Measurements from ENCODE around the gene IPCEF1. TPM values are rescaled to one million over a fixed set of nuclear protein-coding genes. Genes with fewer than 3 reads are reported as not detected.

The IPCEF1 gene
- total RNA-seq, 2 donors from 2014 or later: 0.51 to 0.93 TPM

DNA sequence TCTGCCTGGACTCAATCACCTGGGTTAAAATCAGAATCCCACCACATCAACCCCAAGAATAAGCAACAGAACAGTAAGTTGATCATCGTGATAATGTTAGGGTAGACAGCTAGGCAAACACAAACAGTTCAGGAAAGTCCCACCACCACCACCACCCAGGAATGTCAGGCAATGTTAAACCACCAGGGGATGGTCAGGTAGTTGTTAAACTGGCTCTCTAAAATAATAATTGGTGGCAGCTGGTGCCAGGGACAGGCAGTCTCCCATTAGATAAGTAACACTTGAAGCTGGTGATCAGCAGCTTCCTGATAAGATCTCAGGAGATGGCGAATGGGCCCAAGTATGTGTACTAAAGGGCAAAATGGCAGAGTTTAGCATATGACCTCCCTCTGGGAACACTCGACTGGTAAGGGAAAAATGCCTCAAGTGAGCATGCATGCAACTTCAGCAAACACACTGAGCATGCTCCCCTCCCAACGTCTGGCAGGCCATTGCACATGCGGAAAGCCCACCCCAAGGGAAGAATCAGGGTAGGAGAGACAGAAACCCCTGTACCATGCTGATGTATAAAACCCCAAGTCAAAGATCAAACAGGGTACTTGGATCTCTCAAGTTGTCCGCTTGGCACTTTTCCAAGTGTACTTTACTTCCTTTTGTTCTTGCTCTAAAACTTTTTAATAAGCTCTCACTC lies 66.6 kb downstream of the IPCEF1 start:
- H3K4me3 ChIP-seq: no peak overlapping the region
- DNase-seq (ENCODE audit: low spot score): no peak
- no peaks in the 10 kb centered on the region for H3K36me3 ChIP-seq
- H3K27me3 ChIP-seq: no peaks in the 10 kb centered on the region
- TF ChIP-seq, protein P1, sequence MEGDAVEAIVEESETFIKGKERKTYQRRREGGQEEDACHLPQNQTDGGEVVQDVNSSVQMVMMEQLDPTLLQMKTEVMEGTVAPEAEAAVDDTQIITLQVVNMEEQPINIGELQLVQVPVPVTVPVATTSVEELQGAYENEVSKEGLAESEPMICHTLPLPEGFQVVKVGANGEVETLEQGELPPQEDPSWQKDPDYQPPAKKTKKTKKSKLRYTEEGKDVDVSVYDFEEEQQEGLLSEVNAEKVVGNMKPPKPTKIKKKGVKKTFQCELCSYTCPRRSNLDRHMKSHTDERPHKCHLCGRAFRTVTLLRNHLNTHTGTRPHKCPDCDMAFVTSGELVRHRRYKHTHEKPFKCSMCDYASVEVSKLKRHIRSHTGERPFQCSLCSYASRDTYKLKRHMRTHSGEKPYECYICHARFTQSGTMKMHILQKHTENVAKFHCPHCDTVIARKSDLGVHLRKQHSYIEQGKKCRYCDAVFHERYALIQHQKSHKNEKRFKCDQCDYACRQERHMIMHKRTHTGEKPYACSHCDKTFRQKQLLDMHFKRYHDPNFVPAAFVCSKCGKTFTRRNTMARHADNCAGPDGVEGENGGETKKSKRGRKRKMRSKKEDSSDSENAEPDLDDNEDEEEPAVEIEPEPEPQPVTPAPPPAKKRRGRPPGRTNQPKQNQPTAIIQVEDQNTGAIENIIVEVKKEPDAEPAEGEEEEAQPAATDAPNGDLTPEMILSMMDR (IDR thresholded peaks at IDR 0.05): no peak
- no peak overlapping the region for H3K27ac ChIP-seq
- H3K4me1 ChIP-seq: no peaks in the 10 kb centered on the region
- H3K9me3 ChIP-seq: no peaks in the 10 kb centered on the region

GRCh38 chr6:154285826-154286225 lies 70.8 kb downstream of the IPCEF1 start:
- Histone ChIP-seq H3K27me3 (no peaks in the 10 kb centered on the region), H3K4me3 (no peak overlapping the region), H3K36me3 (no peaks in the 10 kb centered on the region), H3K4me1 (no peaks in the 10 kb centered on the region), H3K27ac (no peak overlapping the region), H3K9me3 (peaks cover 0 to 4% of the 10 kb centered on the region in 2 donors)
- no peak for DNase-seq (ENCODE audit: low spot score)
- TF ChIP-seq, protein P1 (IDR thresholded peaks at IDR 0.05): no peak

DNA sequence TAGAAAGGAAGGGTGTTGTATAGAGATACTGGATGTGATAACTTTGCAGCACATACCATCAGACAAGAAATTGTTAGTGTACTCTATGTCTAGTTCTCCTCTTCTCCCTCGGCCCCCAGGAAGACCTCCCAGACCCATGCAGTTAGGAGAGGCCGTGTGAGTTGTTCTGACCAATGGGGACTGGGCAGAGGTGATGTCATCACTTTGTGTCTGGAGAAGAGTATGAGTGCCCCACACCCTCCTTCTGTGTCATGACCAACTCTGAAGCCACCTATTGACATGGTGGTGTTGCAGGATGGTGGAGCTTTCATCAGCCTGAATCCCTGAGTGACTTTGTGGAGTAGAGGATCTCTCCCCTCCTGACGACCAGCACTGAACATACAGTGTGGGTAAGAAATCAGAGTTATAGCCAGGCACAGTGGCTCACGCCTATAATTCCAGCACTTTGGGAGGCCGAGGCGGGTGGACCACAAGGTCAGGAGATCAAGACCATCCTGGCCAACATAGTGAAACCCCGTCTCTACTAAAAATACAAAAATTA lies 72.2 kb downstream of the IPCEF1 start:
- H3K9me3 ChIP-seq: peaks cover 0 to 4% of the 10 kb centered on the region in 2 donors
- no peak for DNase-seq (ENCODE audit: low spot score)
- no peaks in the 10 kb centered on the region for H3K36me3 ChIP-seq
- no peaks in the 10 kb centered on the region for H3K27me3 ChIP-seq
- TF ChIP-seq, protein P1 (IDR thresholded peaks at IDR 0.05): no peak
- H3K27ac ChIP-seq: no peak overlapping the region
- no peaks in the 10 kb centered on the region for H3K4me1 ChIP-seq
- H3K4me3 ChIP-seq: no peak overlapping the region

DNA sequence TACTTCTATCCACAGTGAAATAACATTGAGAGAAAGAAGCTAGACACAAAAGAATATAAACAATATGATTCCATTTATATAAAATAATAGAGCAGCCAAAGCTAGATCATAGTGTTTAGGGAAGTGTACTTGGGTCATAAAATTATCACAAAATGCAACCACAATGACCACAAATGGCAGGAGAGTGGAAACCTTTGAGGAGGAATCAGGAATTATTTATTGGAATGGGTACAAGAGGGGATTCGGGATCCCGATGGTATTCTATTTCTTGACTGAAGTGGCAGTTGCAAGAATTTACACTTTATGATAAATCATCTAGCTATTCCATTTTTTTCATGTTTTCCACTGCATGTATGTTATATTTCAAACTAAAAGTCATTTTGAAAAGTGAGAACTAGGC lies 76.1 kb downstream of the IPCEF1 start:
- Histone ChIP-seq H3K27me3 (no peaks in the 10 kb centered on the region), H3K9me3 (peaks cover 0 to 4% of the 10 kb centered on the region in 2 donors), H3K4me3 (no peak overlapping the region), H3K4me1 (peaks cover 0 to 9% of the 10 kb centered on the region in 2 donors), H3K27ac (no peak overlapping the region), H3K36me3 (no peaks in the 10 kb centered on the region)
- no peak for DNase-seq (ENCODE audit: low spot score)
- TF ChIP-seq, protein P1 (IDR thresholded peaks at IDR 0.05): no peak

DNA sequence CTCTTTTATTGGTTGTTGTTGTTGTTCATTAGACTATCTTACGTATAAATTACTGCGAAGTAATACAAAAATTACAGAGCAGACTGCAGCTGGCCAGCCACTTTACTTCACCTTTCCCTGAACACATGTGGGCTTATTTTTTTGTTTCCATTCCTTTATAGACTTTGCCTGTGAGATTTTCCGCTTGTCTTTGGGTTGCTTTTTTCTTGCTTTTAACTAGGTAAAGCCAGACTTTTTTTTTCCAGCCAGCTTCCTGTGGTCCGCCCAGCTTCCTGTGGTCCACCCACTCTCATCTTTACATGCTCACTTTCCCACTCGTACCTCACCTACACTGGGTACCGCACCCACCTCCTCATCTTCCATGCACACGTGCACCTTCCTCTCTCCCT lies 79.0 kb downstream of the IPCEF1 start:
- H3K36me3 ChIP-seq: no peaks in the 10 kb centered on the region
- TF ChIP-seq, protein P1 (IDR thresholded peaks at IDR 0.05): no peak
- H3K9me3 ChIP-seq: no peaks in the 10 kb centered on the region
- no peak overlapping the region for H3K27ac ChIP-seq
- no peak overlapping the region for H3K4me3 ChIP-seq
- no peak for DNase-seq (ENCODE audit: low spot score)
- H3K4me1 ChIP-seq: peaks cover 0 to 9% of the 10 kb centered on the region in 2 donors
- no peaks in the 10 kb centered on the region for H3K27me3 ChIP-seq

Data from right atrium auricular region (tissue), 2 donors.